Inflammatory macrophage (primary cell): ENCODE data around the gene PER2.
"Not testable (repeated sequence)": the region's sequence is repeated elsewhere in the genome, so short reads cannot be mapped to it uniquely, and the experiment has no call there.

Experiments used
- DNase-seq, 2 donors: peaks; one replicate each; pipeline ENCODE4 v3.0.0-alpha.2; 2020 to 2022
- total RNA-seq, 18 experiments: gene quantifications; one replicate each; lab custom pipeline; 2026; ENCODE audit warnings: mixed read lengths in 6 of 18, inconsistent platforms in 2 of 18; lab: John Stamatoyannopoulos, UW

Gene PER2, protein sequence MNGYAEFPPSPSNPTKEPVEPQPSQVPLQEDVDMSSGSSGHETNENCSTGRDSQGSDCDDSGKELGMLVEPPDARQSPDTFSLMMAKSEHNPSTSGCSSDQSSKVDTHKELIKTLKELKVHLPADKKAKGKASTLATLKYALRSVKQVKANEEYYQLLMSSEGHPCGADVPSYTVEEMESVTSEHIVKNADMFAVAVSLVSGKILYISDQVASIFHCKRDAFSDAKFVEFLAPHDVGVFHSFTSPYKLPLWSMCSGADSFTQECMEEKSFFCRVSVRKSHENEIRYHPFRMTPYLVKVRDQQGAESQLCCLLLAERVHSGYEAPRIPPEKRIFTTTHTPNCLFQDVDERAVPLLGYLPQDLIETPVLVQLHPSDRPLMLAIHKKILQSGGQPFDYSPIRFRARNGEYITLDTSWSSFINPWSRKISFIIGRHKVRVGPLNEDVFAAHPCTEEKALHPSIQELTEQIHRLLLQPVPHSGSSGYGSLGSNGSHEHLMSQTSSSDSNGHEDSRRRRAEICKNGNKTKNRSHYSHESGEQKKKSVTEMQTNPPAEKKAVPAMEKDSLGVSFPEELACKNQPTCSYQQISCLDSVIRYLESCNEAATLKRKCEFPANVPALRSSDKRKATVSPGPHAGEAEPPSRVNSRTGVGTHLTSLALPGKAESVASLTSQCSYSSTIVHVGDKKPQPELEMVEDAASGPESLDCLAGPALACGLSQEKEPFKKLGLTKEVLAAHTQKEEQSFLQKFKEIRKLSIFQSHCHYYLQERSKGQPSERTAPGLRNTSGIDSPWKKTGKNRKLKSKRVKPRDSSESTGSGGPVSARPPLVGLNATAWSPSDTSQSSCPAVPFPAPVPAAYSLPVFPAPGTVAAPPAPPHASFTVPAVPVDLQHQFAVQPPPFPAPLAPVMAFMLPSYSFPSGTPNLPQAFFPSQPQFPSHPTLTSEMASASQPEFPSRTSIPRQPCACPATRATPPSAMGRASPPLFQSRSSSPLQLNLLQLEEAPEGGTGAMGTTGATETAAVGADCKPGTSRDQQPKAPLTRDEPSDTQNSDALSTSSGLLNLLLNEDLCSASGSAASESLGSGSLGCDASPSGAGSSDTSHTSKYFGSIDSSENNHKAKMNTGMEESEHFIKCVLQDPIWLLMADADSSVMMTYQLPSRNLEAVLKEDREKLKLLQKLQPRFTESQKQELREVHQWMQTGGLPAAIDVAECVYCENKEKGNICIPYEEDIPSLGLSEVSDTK (N-terminal part only)
- total RNA-seq: 1.9 to 23.3 (median 12.3) reads per million in 18 experiments

GRCh38 chr2:238287737-238288649 is at the start of gene PER2:
TSS of gene PER2 (minus strand) at chr2:238288610. CDS start at chr2:238277936, 10,674 bp downstream.
- peak; percentile 71 to 84 for DNase-seq

DNA sequence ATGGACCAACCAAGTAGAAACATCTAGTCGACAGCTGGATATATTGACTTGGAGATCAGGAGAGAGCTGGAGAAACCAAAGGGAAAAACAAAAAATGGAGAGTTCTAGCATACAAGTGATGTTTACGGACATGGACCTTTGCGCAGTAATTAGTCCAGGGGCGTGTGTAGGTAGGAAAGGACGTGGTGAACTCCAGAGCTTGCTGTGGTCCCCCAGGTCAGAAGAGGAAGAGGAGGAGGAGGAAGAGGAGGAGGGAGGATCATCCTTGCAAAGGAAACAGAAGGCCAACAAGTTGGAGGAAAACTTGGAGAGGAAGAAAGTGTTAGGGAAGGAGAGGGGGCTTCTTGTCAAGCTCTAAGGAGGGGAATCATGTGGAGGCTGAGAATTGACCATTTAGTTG is 49.4 kb upstream of the PER2 start:
- no peak for DNase-seq

DNA sequence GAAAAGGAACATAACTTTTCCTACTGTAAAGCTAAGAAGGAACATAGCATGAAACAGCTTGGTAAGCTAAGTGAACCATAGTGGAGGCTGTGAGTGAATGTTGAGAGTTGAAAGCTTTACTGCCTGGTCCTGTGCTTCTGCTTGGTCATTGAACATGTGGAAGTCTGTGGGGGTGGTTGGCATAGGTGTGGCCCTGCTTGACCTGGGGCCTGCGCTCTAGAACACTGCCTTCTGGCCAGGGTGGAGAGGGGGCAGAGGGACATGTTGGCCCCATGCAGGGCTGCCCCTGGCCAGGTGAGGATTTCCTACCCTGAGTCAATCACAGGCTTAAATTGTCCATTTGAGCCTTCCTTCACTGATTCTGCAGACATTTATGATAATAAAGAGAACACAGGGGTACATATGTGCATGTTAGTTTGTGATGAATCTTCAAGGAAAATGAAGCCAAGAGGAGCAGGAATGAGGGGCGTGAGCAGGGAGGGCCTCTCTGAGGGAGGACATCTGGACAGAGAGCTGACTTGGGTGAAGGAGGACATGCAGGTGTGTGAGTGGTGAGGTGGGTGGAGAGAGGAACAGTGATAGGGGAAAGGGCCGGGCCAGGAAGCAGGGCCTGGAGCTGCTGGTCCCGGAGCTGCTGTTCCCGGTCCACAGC is 48.5 kb upstream of the PER2 start:
- DNase-seq: no peak

DNA sequence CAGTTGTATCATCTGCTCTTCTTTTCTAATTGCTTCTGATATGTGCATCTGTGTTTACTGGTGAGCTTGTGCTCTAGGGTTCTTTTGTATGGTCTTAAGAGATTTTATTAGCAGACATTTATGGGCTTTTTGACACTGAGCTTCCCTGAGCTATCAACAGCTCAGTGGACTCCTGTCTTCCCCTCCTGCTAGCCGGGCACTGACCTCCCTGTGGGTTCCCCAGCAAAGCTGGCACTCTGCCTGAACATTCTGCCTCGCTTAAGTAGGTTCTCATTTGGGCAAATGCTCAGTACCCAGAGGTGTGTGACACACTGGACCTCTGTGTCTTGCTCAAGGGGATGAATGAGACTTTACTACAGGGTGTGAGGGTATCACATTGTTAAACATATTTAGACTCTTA is 47.7 kb upstream of the PER2 start:
- no peak for DNase-seq

DNA sequence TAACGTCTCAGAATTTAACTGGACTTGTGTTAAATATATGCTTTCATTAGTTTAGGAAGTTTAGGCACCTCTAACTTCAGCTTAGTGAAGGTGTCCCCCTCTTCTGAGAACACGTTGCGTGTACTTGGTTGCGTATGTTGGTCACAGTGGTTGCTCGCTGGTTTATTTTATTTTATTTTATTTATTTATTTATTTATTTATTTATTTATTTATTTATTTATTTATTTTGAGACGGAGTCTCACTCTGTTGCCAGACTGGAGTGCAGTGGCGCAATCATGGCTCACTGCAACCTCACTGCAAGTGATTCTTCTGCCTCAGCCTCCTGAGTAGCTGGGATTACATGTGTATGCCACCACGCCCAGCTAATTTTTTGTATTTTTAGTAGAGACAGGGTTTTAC is 47.2 kb upstream of the PER2 start:
- not testable (repeated sequence) for DNase-seq

GRCh38 chr2:238334885-238335284 is 46.5 kb upstream of the PER2 start:
- DNase-seq: no peak

GRCh38 chr2:238331916-238332315 is 43.5 kb upstream of the PER2 start:
- DNase-seq: no peak

- DNase-seq: no peak
Measured at GRCh38 chr2:238330391-238330790, 42.0 kb upstream of the PER2 start.

DNA sequence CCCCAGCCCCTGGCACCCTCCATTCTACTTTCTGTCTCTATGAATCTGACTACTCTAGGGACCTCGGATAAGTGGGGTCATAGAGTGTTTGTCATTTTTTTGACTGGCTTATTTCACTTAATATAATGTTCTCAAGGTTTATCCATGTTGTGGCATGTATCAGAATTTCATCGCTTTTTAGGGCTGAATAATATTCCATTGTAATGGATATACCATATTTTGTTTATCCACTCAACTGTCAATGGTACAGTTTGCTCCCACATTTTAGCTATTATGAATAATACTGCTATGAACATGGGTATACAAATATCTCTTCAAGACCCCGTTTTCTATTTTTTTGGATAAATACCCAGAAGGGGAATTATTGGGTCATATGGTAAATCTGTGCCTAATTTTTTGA is 39.3 kb upstream of the PER2 start:
- no peak for DNase-seq

DNA sequence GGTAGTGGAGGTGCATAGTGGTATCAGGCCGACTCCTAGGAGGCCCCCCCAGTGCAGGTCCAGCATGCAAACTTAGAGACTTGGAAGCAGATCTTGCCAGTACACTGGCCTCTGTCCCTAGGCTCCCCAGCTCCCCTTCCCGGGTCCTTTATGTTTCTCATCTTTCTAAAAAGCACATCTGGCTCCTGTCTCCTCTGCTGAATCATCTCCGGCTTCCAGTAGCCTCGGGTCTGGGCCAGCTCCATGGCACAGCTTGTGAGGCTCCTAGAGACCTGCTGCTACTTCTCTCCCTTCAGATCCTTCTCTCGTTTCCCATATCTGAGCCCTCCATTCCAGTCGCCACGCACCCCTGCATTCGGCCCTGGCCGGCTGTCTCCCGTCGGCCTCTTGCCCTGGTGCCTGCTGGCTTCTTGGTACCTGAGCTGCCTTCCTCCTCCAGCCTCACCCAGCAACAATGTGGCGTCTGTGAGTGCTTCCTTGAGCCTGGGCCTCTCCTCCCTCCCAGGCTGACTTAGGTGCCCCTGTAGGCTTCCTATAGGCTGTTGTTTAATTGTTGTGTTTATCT is 38.5 kb upstream of the PER2 start:
- no peak for DNase-seq

- DNase-seq: no peak
Measured at GRCh38 chr2:238325694-238326093, 37.3 kb upstream of the PER2 start.

GRCh38 chr2:238324248-238324647 is 35.8 kb upstream of the PER2 start:
- not testable (repeated sequence) for DNase-seq

GRCh38 chr2:238322001-238322411 is 33.6 kb upstream of the PER2 start:
- DNase-seq: no peak

DNA sequence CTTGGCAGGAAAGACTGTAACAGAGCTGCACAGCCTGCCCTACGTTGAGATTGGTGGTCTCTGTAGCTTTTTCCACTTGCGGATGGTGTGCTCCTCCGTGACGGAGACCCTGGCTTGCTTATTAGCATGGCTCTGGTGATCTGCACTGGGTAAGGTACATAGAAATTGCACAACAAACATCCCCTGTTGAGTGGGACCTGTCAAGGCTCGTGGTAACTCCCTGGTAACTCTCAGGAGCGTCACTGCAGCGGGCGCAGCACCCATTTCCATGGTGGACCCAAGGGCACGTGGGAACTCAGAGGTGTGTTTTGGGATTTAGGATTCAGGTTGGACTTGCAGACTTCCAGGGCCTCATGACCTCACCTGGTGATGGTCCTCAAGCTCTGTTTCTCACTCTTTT is 33.1 kb upstream of the PER2 start:
- DNase-seq: no peak

DNA sequence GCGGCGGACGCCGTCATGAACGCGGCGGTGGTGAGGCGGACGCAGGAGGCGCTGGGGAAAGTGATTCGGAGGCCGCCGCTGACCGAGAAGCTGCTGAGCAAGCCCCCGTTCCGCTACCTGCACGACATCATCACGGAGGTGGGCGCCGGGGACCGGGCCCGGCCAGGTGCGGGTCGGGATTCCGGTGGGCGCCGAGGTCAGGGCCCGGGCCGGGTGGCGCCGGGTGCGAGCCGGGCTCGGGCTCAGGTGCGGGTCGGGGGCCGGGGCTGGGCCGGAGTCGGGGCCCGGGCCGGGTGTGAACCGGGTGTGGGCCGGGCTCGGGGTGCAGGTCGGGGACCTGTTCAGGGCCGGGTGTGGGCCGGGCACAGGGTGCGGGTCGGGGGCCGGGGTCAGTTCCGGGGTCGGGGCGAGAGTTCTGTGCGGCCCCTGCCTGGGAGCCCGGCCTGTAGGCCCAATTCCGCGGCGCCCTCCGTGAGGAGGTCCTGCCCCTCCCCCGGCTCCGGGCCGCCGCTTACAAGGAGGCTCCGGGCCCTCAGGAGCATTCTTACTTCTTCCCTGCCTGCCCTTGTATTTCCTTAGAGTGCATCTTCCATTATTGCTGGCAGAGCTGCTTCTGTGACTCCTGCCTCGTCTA is 32.4 kb upstream of the PER2 start:
- no peak for DNase-seq

DNA sequence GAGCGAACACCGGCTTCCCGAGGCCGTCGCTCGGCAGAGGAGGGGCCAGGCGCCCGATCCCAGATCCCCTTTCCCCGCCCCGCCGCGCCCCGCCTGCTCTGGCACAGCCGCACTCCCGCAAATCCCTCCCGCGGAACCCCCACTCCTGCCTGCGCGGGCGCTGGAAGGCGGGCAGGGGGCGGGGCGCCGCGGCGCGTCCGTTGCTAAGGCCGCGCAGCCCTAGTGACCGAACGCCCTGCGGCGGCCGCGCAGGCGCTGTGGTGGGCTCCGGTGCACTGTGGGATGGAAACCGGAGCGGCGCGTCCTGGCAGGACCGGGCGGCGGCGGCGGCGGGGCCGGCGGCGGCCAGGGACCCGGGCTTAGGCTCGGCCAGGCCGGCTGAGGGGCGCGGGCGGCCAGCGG is 31.8 kb upstream of the PER2 start, which contains the start of gene TRAF3IP1:
TRAF3IP1 (plus strand) TSS at position 273 of the 402 bp plus-strand sequence. CDS start 145 bp downstream, outside the sequence.
- DNase-seq: peak; percentile 77 to 90

DNA sequence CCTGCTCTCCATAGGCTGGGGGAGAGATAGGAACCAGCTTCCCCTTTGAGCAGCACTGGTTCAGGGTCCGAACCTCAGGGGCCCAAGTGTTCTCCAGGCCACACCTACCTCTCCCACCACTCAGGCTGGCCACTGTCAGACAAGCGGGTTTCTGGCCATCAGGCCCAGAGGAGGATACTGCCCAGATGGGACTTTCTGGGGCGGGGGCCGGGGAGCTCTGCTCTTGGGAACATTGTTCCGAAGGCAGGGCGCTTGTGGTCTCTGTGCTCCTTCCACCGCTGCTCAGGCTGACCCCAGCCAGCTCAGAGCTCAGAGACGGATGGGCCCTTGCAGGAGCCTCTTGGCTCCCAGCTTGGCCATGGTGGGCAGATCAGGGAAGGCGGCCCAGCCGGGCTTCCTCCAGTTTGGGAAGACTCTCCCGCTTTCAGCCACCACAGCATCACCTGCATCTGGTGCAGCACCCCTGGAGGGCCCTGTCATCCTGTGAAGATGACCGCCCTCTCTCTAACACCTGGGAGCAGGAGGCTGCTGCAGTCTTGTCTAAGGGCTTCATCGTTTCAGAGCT is 26.7 kb upstream of the PER2 start:
- no peak for DNase-seq

DNA sequence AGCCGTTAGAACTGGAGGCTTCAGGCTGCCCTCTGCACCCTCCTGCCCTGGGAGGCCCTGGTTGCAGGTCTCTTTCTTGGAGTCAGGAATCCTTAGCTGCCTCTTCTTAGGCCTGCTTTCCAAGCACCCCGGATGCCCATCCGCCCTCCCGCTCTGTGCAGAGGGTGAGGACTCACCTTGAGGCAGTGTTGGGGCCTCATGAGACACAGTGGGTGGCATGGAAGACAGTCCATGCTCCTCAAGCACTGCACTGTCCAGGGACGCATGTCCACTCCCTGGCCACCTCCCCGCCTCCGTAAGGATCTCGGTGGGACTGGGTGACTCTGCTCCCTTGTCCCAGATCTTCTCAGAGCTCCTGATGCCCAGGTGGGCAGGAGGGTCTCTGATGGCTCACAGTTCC is 26.2 kb upstream of the PER2 start:
- no peak for DNase-seq

DNA sequence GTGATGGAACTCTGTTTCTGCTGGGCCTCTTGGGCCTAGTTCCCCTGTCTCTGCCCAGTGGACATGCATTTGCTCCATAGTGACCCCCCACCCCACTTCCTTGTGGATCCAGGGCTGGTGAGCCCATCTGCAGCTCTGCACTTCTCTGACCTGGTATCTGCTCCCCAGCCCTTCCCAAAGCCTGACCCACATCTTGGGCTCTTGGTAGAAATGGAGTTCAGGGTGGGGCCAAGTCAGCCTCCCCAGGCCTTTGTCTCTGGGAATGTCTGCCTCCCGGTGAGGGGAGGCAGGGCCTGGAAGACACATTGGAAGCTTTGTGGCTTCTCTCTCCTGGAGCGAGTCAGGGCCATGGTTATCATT is 25.6 kb upstream of the PER2 start:
- DNase-seq: no peak
